Measurements from ENCODE around the gene SIRPG. TPM values are rescaled to one million over a fixed set of nuclear protein-coding genes. Genes with fewer than 3 reads are reported as not detected.

Gene SIRPG
- total and polyA plus RNA-seq, 10 of the 15 experiments (the other 5 are each of a cell fraction or from before 2014, with no cell fraction given): 1.1 to 13.0 (median 4.1) TPM

Small RNA genes within 50 kb of the gene (small RNA-seq; reads per million reads assigned to genes)
- gene AL109809.3 (0.16 reads per million), gene RN7SL561P (not detected)

Other genes with a start within 250 kb of the SIRPG start
- gene NSFL1C, start 190.9 kb downstream of the SIRPG start, total RNA-seq (2014; rRNA removed): 34.8 and 34.9 TPM in 2 replicates
- gene NSFL1C, start 190.9 kb downstream of the SIRPG start, total RNA-seq (2014; rRNA removed; fragmentation: Illumina TruSeq; extraction: Trizol): 19.5 and 21.5 TPM in 2 replicates
- 74.4 and 75.8 TPM in 2 replicates for gene NSFL1C, start 190.9 kb downstream of the SIRPG start, total RNA-seq (2021)
- gene NSFL1C, start 190.9 kb downstream of the SIRPG start, polyA plus RNA-seq (2011; rRNA removed): 19.9 and 31.0 TPM in 2 replicates
- 75.4 and 77.5 TPM in 2 replicates for gene NSFL1C, start 190.9 kb downstream of the SIRPG start, polyA plus RNA-seq (2014; fragmentation: Illumina TruSeq; extraction: Trizol)
- 10 to 100 TPM; 27.7 to 29.4 TPM for gene NSFL1C, start 190.9 kb downstream of the SIRPG start, polyA plus RNA-seq (2014; fragmentation: Nextera tagmentation; extraction: Ambion mirVana)
- 41.5 and 49.4 TPM in 2 replicates for gene NSFL1C, start 190.9 kb downstream of the SIRPG start, polyA plus RNA-seq (2014; rRNA removed)
- 100 to 1,000 TPM in 1 of 2 experiments, 10 to 100 TPM in 1; 92.2 to 100 TPM for gene NSFL1C, start 190.9 kb downstream of the SIRPG start, polyA plus RNA-seq (2016; fragmentation: Nextera tagmentation; extraction: Ambion mirVana)
- not detected in 2 replicates for gene SIRPB2, start 166.4 kb downstream of the SIRPG start, total RNA-seq (2014; rRNA removed)
- not detected in 2 replicates for gene SIRPB2, start 166.4 kb downstream of the SIRPG start, total RNA-seq (2014; rRNA removed; fragmentation: Illumina TruSeq; extraction: Trizol)
- not detected in 2 replicates for gene SIRPB2, start 166.4 kb downstream of the SIRPG start, total RNA-seq (2021)
- not detected in 2 replicates for gene SIRPB2, start 166.4 kb downstream of the SIRPG start, polyA plus RNA-seq (2011; rRNA removed)
- gene SIRPB2, start 166.4 kb downstream of the SIRPG start, polyA plus RNA-seq (2014; fragmentation: Illumina TruSeq; extraction: Trizol): not detected in 2 replicates
- gene SIRPB2, start 166.4 kb downstream of the SIRPG start, polyA plus RNA-seq (2014; fragmentation: Nextera tagmentation; extraction: Ambion mirVana): not detected
- not detected in 2 replicates for gene SIRPB2, start 166.4 kb downstream of the SIRPG start, polyA plus RNA-seq (2014; rRNA removed)
- not detected for gene SIRPB2, start 166.4 kb downstream of the SIRPG start, polyA plus RNA-seq (2016; fragmentation: Nextera tagmentation; extraction: Ambion mirVana)
- gene SIRPD, start 100.1 kb downstream of the SIRPG start, total RNA-seq (2014; rRNA removed): 0.54 and 1.1 TPM in 2 replicates
- 0.46 and 1.0 TPM in 2 replicates for gene SIRPD, start 100.1 kb downstream of the SIRPG start, total RNA-seq (2014; rRNA removed; fragmentation: Illumina TruSeq; extraction: Trizol)
- gene SIRPD, start 100.1 kb downstream of the SIRPG start, total RNA-seq (2021): 0.51 and 1.1 TPM in 2 replicates
- gene SIRPD, start 100.1 kb downstream of the SIRPG start, polyA plus RNA-seq (2011; rRNA removed): 0.10 TPM in 1 of 2 replicates, not detected in the other
- gene SIRPD, start 100.1 kb downstream of the SIRPG start, polyA plus RNA-seq (2014; fragmentation: Illumina TruSeq; extraction: Trizol): 0.52 and 1.6 TPM in 2 replicates
- 1 to 10 TPM in 1 of 2 experiments, under 1 TPM in 1; 0.77 to 1.1 TPM for gene SIRPD, start 100.1 kb downstream of the SIRPG start, polyA plus RNA-seq (2014; fragmentation: Nextera tagmentation; extraction: Ambion mirVana)
- gene SIRPD, start 100.1 kb downstream of the SIRPG start, polyA plus RNA-seq (2014; rRNA removed): 0.06 and 0.18 TPM in 2 replicates
- under 1 TPM; 0.74 to 0.99 TPM for gene SIRPD, start 100.1 kb downstream of the SIRPG start, polyA plus RNA-seq (2016; fragmentation: Nextera tagmentation; extraction: Ambion mirVana)
- gene SIRPB1, start 37.8 kb downstream of the SIRPG start, total RNA-seq (2014; rRNA removed): 10.0 and 10.3 TPM in 2 replicates
- 8.2 and 12.0 TPM in 2 replicates for gene SIRPB1, start 37.8 kb downstream of the SIRPG start, total RNA-seq (2014; rRNA removed; fragmentation: Illumina TruSeq; extraction: Trizol)
- 18.9 and 20.1 TPM in 2 replicates for gene SIRPB1, start 37.8 kb downstream of the SIRPG start, total RNA-seq (2021)
- 2.7 and 3.4 TPM in 2 replicates for gene SIRPB1, start 37.8 kb downstream of the SIRPG start, polyA plus RNA-seq (2011; rRNA removed)
- 22.3 and 26.0 TPM in 2 replicates for gene SIRPB1, start 37.8 kb downstream of the SIRPG start, polyA plus RNA-seq (2014; fragmentation: Illumina TruSeq; extraction: Trizol)
- gene SIRPB1, start 37.8 kb downstream of the SIRPG start, polyA plus RNA-seq (2014; fragmentation: Nextera tagmentation; extraction: Ambion mirVana): 10 to 100 TPM; 27.9 to 33.8 TPM
- gene SIRPB1, start 37.8 kb downstream of the SIRPG start, polyA plus RNA-seq (2014; rRNA removed): 17.0 and 17.9 TPM in 2 replicates
- gene SIRPB1, start 37.8 kb downstream of the SIRPG start, polyA plus RNA-seq (2016; fragmentation: Nextera tagmentation; extraction: Ambion mirVana): 1 to 10 TPM; 9.2 to 9.7 TPM
- 5.9 and 7.2 TPM in 2 replicates for gene SIRPA, start 237.6 kb upstream of the SIRPG start, total RNA-seq (2014; rRNA removed)
- gene SIRPA, start 237.6 kb upstream of the SIRPG start, total RNA-seq (2014; rRNA removed; fragmentation: Illumina TruSeq; extraction: Trizol): 4.7 and 5.3 TPM in 2 replicates
- gene SIRPA, start 237.6 kb upstream of the SIRPG start, total RNA-seq (2021): 13.1 and 13.3 TPM in 2 replicates
- gene SIRPA, start 237.6 kb upstream of the SIRPG start, polyA plus RNA-seq (2011; rRNA removed): 2.6 and 4.6 TPM in 2 replicates
- 7.8 and 13.2 TPM in 2 replicates for gene SIRPA, start 237.6 kb upstream of the SIRPG start, polyA plus RNA-seq (2014; fragmentation: Illumina TruSeq; extraction: Trizol)
- gene SIRPA, start 237.6 kb upstream of the SIRPG start, polyA plus RNA-seq (2014; fragmentation: Nextera tagmentation; extraction: Ambion mirVana): 1 to 10 TPM; 1.7 to 2.7 TPM
- 9.3 and 10.4 TPM in 2 replicates for gene SIRPA, start 237.6 kb upstream of the SIRPG start, polyA plus RNA-seq (2014; rRNA removed)
- 1 to 10 TPM; 3.6 to 3.7 TPM for gene SIRPA, start 237.6 kb upstream of the SIRPG start, polyA plus RNA-seq (2016; fragmentation: Nextera tagmentation; extraction: Ambion mirVana)

Measured in GM12878 (cell line).